HCT116 (cell line): Measurements from ENCODE around the gene LACTB. TPM values are rescaled to one million over a fixed set of nuclear protein-coding genes. Genes with fewer than 3 reads are reported as not detected.

ENCODE experiments used
- ATAC-seq: fragments of 200-7000 bp; cut with Tn5 transposase; 2 replicates; pipeline ENCODE4 v1.9.1; 2020; ENCODE audit warnings: mild to moderate bottlenecking, moderate library complexity
- BruUV-seq: library from RNA; stranded (reverse); fragments of 400-500 nt; replicated peaks from 2 replicates; lab custom pipeline; 2021; lab: Mats Ljungman, UMichigan
- CTCF ChIA-PET: fragments of 300-600 bp; sonication (Branson Sonifier 250); formaldehyde crosslinking; loops from one replicate; lab custom pipeline; 2021; ENCODE audit warnings: antibody characterized with exemption; lab: Charles Lee
- POLR2A ChIA-PET: fragments of 300-600, 350-600 bp; sonication (Branson Sonifier 250); formaldehyde crosslinking; loops from one replicate; lab custom pipeline; 2021; ENCODE audit warnings: antibody characterized with exemption; lab: Charles Lee
- RAD21 ChIA-PET, 2 experiments: fragments of 300-600 bp; sonication (Branson Sonifier 250); formaldehyde crosslinking; loops; one replicate each; lab custom pipeline; 2023; ENCODE audit warnings: low total read pairs in 2 of 2; ENCODE audit not compliant: uncharacterized antibody in 2 of 2, unreplicated experiment in 2 of 2, low non-redundant PET in 1 of 2; lab: Charles Lee
- DNase-seq: peaks from one replicate; pipeline ENCODE4 v3.0.0-alpha.2; 2010; ENCODE audit warnings: low read depth, low spot score
- H2AFZ ChIP-seq: fragments of 200-600 bp; shearing (Covaris generic), sonication (generic); 2 replicates; pipeline ENCODE4 v1.6.1; 2017; ENCODE audit warnings: low read depth, mixed run types, mixed read lengths, antibody characterized with exemption, low read length; ENCODE audit not compliant: poor library complexity, severe bottlenecking
- H3K27ac ChIP-seq: 2 replicates; pipeline ENCODE4 v1.5.1; 2012; ENCODE audit warnings: low read depth, low read length
- H3K27me3 ChIP-seq: fragments of 200-600 bp; sonication (generic); 2 replicates; pipeline ENCODE4 v1.6.1; 2016; ENCODE audit warnings: mixed run types, low read length, mixed read lengths; ENCODE audit not compliant: insufficient read depth
- H3K36me3 ChIP-seq, 2 experiments: fragments of 200-500 bp in 1 of 2; fragments of 200-600 bp in 1 of 2; sonication (Bioruptor generic) in 1 of 2; sonication (generic) in 1 of 2; 2 replicates each; pipeline versions ENCODE4 v1.5.1 to v1.6.1; 2014 to 2016; ENCODE audit warnings: low read length in 2 of 2, inconsistent platforms in 1 of 2, mixed read lengths in 1 of 2, mixed run types in 1 of 2; ENCODE audit not compliant: insufficient read depth in 2 of 2, control insufficient read depth in 1 of 2
- H3K4me1 ChIP-seq, 2 experiments: fragments of 200-600 bp in 1 of 2; sonication (generic) in 1 of 2; 2 replicates each; pipeline versions ENCODE4 v1.5.1 to v1.6.1; 2012 to 2017; ENCODE audit warnings: low read length in 2 of 2, inconsistent platforms in 1 of 2, mild to moderate bottlenecking in 1 of 2, mixed read lengths in 1 of 2, mixed run types in 1 of 2, moderate library complexity in 1 of 2; ENCODE audit not compliant: insufficient read depth in 2 of 2, control insufficient read depth in 1 of 2
- H3K4me2 ChIP-seq: fragments of 200-600 bp; sonication (generic); 2 replicates; pipeline ENCODE4 v1.6.1; 2017; ENCODE audit warnings: mixed run types, low read length, mixed read lengths
- H3K4me3 ChIP-seq, 2 experiments: fragments of 200-600 bp in 1 of 2; sonication (generic) in 1 of 2; replicated peaks in 1 of 2; 2 replicates each; pipeline ENCODE4 v1.5.1; 2011 to 2016; ENCODE audit warnings: low read length in 2 of 2, control low read depth in 1 of 2, low read depth in 1 of 2, mild to moderate bottlenecking in 1 of 2, mixed read lengths in 1 of 2, mixed run types in 1 of 2
- H3K79me2 ChIP-seq: fragments of 200-600 bp; sonication (generic); 2 replicates; pipeline ENCODE4 v1.6.1; 2017; ENCODE audit warnings: mild to moderate bottlenecking, mixed run types, low read length, moderate library complexity, mixed read lengths; ENCODE audit not compliant: insufficient read depth
- H3K9ac ChIP-seq: fragments of 200-600 bp; sonication (generic); 2 replicates; pipeline ENCODE4 v1.6.1; 2016; ENCODE audit warnings: low read length, mixed read lengths
- H3K9me2 ChIP-seq: fragments of 200-600 bp; sonication (generic), shearing (Covaris generic); 2 replicates; pipeline ENCODE4 v1.6.1; 2017; ENCODE audit warnings: mixed run types, mild to moderate bottlenecking, moderate library complexity; ENCODE audit not compliant: insufficient read depth
- H3K9me3 ChIP-seq, 2 experiments: fragments of 200-500 bp in 1 of 2; fragments of 200-600 bp in 1 of 2; sonication (Bioruptor generic) in 1 of 2; sonication (generic) in 1 of 2; 2 replicates each; pipeline ENCODE4 v1.6.1; 2014 to 2017; ENCODE audit warnings: low read length in 2 of 2, mixed read lengths in 2 of 2, inconsistent platforms in 1 of 2, low read depth in 1 of 2, mild to moderate bottlenecking in 1 of 2, mixed run types in 1 of 2, moderate library complexity in 1 of 2; ENCODE audit not compliant: control insufficient read depth in 1 of 2, insufficient read depth in 1 of 2
- H4K20me1 ChIP-seq: fragments of 200-600 bp; sonication (generic), shearing (Covaris generic); 2 replicates; pipeline ENCODE4 v1.6.1; 2017; ENCODE audit warnings: mixed run types, mild to moderate bottlenecking, moderate library complexity; ENCODE audit not compliant: insufficient read depth
- CBX3 ChIP-seq: IDR thresholded peaks from 2 replicates; pipeline ENCODE4 v1.6.1; 2012; ENCODE audit warnings: low read depth
- EGR1 ChIP-seq: IDR thresholded peaks from 2 replicates; pipeline ENCODE4 v1.6.1; 2012; ENCODE audit warnings: low read depth
- ELF1 ChIP-seq: IDR thresholded peaks from 2 replicates; pipeline ENCODE4 v1.6.1; 2012; ENCODE audit warnings: low read depth, borderline replicate concordance
- EZH2phosphoT487 ChIP-seq: fragments of 200-600 bp; IDR thresholded peaks from 2 replicates; pipeline ENCODE4 v1.6.1; 2018; ENCODE audit warnings: antibody characterized with exemption, borderline replicate concordance
- JUND ChIP-seq: IDR thresholded peaks from 2 replicates; pipeline ENCODE4 v1.6.1; 2012
- MAX ChIP-seq: IDR thresholded peaks from 2 replicates; pipeline ENCODE4 v1.6.1; 2012
- POLR2A ChIP-seq: IDR thresholded peaks from 2 replicates; pipeline ENCODE4 v1.7.0; 2011; ENCODE audit warnings: borderline replicate concordance; ENCODE audit not compliant: insufficient read depth, insufficient read length; ENCODE audit errors: extremely low read depth
- RAD21 ChIP-seq: IDR thresholded peaks from 2 replicates; pipeline ENCODE4 v1.6.1; 2012; ENCODE audit warnings: low read depth, mild to moderate bottlenecking
- REST ChIP-seq: IDR thresholded peaks from 2 replicates; pipeline ENCODE4 v1.6.1; 2012; ENCODE audit warnings: low read depth
- SP1 ChIP-seq: IDR thresholded peaks from 2 replicates; pipeline ENCODE4 v1.6.1; 2012; ENCODE audit warnings: low read depth
- YY1 ChIP-seq: IDR thresholded peaks from 2 replicates; pipeline ENCODE4 v1.6.1; 2011; ENCODE audit warnings: low read length, low read depth, moderate library complexity, mild to moderate bottlenecking; ENCODE audit not compliant: insufficient replicate concordance; ENCODE audit errors: extremely low read depth
- ZBTB33 ChIP-seq: IDR thresholded peaks from 2 replicates; pipeline ENCODE4 v1.6.1; 2011; ENCODE audit warnings: mild to moderate bottlenecking, low read length, moderate library complexity; ENCODE audit not compliant: insufficient replicate concordance; ENCODE audit errors: extremely low read depth
- ZFX ChIP-seq: fragments of 450-650 bp; IDR thresholded peaks from 2 replicates; pipeline ENCODE4 v1.6.1; 2017
- ZNF274 ChIP-seq: fragments of 200-500 bp; sonication (Bioruptor generic); IDR thresholded peaks from 2 replicates; pipeline ENCODE4 v1.6.1; 2014; ENCODE audit warnings: mild to moderate bottlenecking, low read depth, low read length, inconsistent platforms
- intact Hi-C: fragments of 100-400 bp; cut with micrococcal nuclease; formaldehyde crosslinking; loops from 2 replicates; pipeline ENCODE4 v1.10.0; 2022
- total RNA-seq: library from RNA; stranded (reverse); gene quantifications from one replicate; pipeline ENCODE4 v1.2.1, GENCODE V29; 2021; ENCODE audit not compliant: unreplicated experiment

Gene LACTB
- total RNA-seq, 1 experiment from 2014 or later: 7.6 TPM

GRCh38 chr15:63076714-63077046 is 45.0 kb upstream of the LACTB start:
- no peaks in the 10 kb centered on the region for H3K79me2 ChIP-seq
- H3K9me3 ChIP-seq: no peaks in the 10 kb centered on the region
- CTCF ChIA-PET: no interaction called here
- no peaks in the 10 kb centered on the region for H3K27me3 ChIP-seq
- H3K4me3 ChIP-seq: no peak overlapping the region
- no peak overlapping the region for H3K4me2 ChIP-seq
- no TSS peak for BruUV-seq
- RAD21 ChIA-PET: no interaction called here
- H3K4me1 ChIP-seq: peaks cover 7 to 16% of the 10 kb centered on the region in 2 experiments; a peak in 3 of 4 replicates
- H3K27ac ChIP-seq: no peak overlapping the region
- no peaks in the 10 kb centered on the region for H3K9me2 ChIP-seq
- DNase-seq: no peak
- no peaks in the 10 kb centered on the region for H3K36me3 ChIP-seq
- no peak overlapping the region for H2AFZ ChIP-seq
- ATAC-seq: no peak
- intact Hi-C loops: no loop called here
- POLR2A ChIA-PET: no interaction called here
- H3K9ac ChIP-seq: no peak overlapping the region
- H4K20me1 ChIP-seq: no peaks in the 10 kb centered on the region
- TF ChIP-seq EZH2phosphoT487 (no peak), EGR1 (no peak), ZNF274 (no peak), ZBTB33 (no peak), POLR2A (no peak), ELF1 (no peak), SP1 (no peak)

DNA sequence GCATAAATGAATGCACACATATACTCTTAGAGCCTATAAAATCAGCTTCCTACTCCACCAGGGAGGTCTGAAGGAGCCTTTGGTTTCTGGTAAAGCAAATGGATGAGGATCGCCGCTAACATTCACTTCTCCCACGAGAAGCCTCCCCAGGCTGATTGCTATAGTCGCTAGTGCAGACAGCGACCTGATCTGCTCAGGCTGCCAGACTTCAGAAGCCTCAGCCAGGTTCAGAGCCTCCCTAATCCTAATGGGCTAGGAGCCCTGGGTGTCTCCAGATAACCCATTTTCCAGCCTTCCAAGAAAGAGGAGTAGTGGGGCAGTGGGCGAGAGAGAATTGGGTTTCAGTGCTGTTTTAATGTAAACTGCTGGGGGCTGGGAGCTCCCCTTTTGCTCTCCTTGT is 43.7 kb upstream of the LACTB start:
- DNase-seq (no peak), ATAC-seq (no peak)
- ChIA-PET POLR2A (no interaction called here), RAD21 (no interaction called here), CTCF (interaction anchor here (1.1 kb wide), 1 partner anchor 14 kb away, joined by 3 read pairs; no protein-coding TSS in a partner anchor)
- H3K27me3 ChIP-seq: no peaks in the 10 kb centered on the region
- H3K79me2 ChIP-seq: no peaks in the 10 kb centered on the region
- no TSS peak for BruUV-seq
- no peak overlapping the region for H3K4me2 ChIP-seq
- no peaks in the 10 kb centered on the region for H4K20me1 ChIP-seq
- H3K36me3 ChIP-seq: no peaks in the 10 kb centered on the region
- intact Hi-C loops: no loop called here
- no peaks in the 10 kb centered on the region for H3K9me2 ChIP-seq
- no peak overlapping the region for H2AFZ ChIP-seq
- H3K27ac ChIP-seq: no peak overlapping the region
- H3K4me1 ChIP-seq: peaks cover 16 to 23% of the 10 kb centered on the region in 2 experiments; a peak in 3 of 4 replicates
- H3K9ac ChIP-seq: no peak overlapping the region
- H3K9me3 ChIP-seq: no peaks in the 10 kb centered on the region
- H3K4me3 ChIP-seq: no peak overlapping the region
- TF ChIP-seq ZFX (no peak), CBX3 (no peak), YY1 (no peak), JUND (no peak), EGR1 (no peak), MAX (no peak), RAD21 (no peak), POLR2A (no peak), REST (no peak)
